ENCODE measurements around the gene TNFSF10.

DNA sequence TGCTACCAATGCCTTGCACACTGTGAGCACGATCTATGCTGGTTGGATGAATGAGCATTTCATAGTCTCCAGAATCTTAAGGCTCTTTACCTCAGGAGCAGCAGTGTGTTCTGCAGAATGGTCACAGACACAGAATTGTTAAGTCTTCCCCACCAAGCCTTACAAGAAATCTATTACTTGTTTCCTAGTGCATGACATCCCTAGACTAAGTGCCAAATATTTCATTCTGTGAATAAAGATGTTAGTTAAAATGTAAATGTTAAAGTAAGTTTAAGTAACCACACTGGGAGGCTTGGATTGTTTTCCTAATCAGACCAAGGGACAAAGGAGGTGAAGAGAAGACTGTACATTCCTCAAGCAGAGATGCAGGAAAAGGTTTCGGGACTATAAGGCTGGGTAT lies 4.1 kb upstream of the TNFSF10 start:
- TF ChIP-seq CTCF (conservative IDR thresholded peaks at IDR 0.05; ENCODE audit: low read length) (no peak), EZH2phosphoT487 (IDR thresholded peaks at IDR 0.05; ENCODE audit: borderline replicate concordance) (no peak)

Measured in Loucy (cell line).